HepG2 (cell line): ENCODE data around the gene MFAP3L. TPM values are rescaled to one million over a fixed set of nuclear protein-coding genes. Genes with fewer than 3 reads are reported as not detected.

Experiments
- CHD4 ChIP-seq: fragments of 200-600 bp; sonication (generic); IDR thresholded peaks from 2 replicates; pipeline ENCODE4 v1.7.0; 2017; ENCODE audit warnings: mild to moderate bottlenecking, low read length, borderline replicate concordance
- HDAC1 ChIP-seq: sonication (generic); formaldehyde crosslinking; IDR thresholded peaks from 2 replicates; pipeline ENCODE4 v1.5.1; 2020; ENCODE audit warnings: mild to moderate bottlenecking, missing genetic modification reagents
- NFE2L1 ChIP-seq: sonication (generic); formaldehyde crosslinking; IDR thresholded peaks from 2 replicates; pipeline ENCODE4 v1.4.0; 2020; ENCODE audit warnings: missing genetic modification reagents, mild to moderate bottlenecking, borderline replicate concordance
- NFE2L2 ChIP-seq: fragments of 150-350 bp; IDR thresholded peaks from 2 replicates; pipeline ENCODE4 v1.6.1; 2014; ENCODE audit warnings: low read length
- NFYB ChIP-seq: sonication (generic); formaldehyde crosslinking; IDR thresholded peaks from 2 replicates; pipeline ENCODE4 v1.4.0; 2020; ENCODE audit warnings: missing genetic modification reagents
- SMARCC2 ChIP-seq: fragments of 450-650 bp; IDR thresholded peaks from 2 replicates; pipeline ENCODE4 v1.6.1; 2017; ENCODE audit warnings: antibody characterized with exemption, mild to moderate bottlenecking
- SOX6 ChIP-seq, 2 experiments: fragments of 450-650 bp in 1 of 2; sonication (generic) in 1 of 2; formaldehyde crosslinking in 1 of 2; IDR thresholded peaks; 2 replicates each; pipeline versions ENCODE4 v1.4.0 to v1.6.1; 2017 to 2020; ENCODE audit warnings: antibody characterized with exemption in 1 of 2, mild to moderate bottlenecking in 1 of 2, missing genetic modification reagents in 1 of 2
- THAP8 ChIP-seq: sonication (generic); formaldehyde crosslinking; IDR thresholded peaks from 2 replicates; pipeline ENCODE4 v1.5.1; 2020; ENCODE audit warnings: missing genetic modification reagents, mild to moderate bottlenecking, borderline replicate concordance
- ZBTB40 ChIP-seq, 2 experiments: fragments of 450-650 bp in 1 of 2; sonication (generic) in 1 of 2; formaldehyde crosslinking in 1 of 2; IDR thresholded peaks; 2 replicates each; pipeline versions ENCODE4 v1.6.1 to v1.8.0; 2016 to 2022; ENCODE audit warnings: antibody characterized with exemption in 1 of 2, mild to moderate bottlenecking in 1 of 2, missing genetic modification reagents in 1 of 2
- ZNF7 ChIP-seq: IDR thresholded peaks from 2 replicates; pipeline ENCODE4 v1.6.1; 2016; ENCODE audit warnings: missing biosample characterization, missing genetic modification reagents
- ZNF747 ChIP-seq: sonication (generic); formaldehyde crosslinking; IDR thresholded peaks from 2 replicates; pipeline ENCODE4 v1.8.1; 2023; ENCODE audit warnings: missing genetic modification reagents, mild to moderate bottlenecking, borderline replicate concordance
- polyA plus RNA-seq, 8 experiments: library from polyadenylated mRNA; depleted of rRNA in 3 of 8; stranded (reverse) in 7 of 8; unstranded in 1 of 8; fragments of >200 nt; fragmentation: Illumina TruSeq in 4 of 8; extraction: Trizol in 4 of 8; gene quantifications; 2 replicates each; pipeline versions ENCODE4 v1.2.1 to v1.2.3, GENCODE V29; 2011 to 2016; ENCODE audit warnings: low read depth in 4 of 8, missing spikeins in 1 of 8, mixed read lengths in 1 of 8; ENCODE audit not compliant: insufficient read depth in 1 of 8
- total RNA-seq, 5 experiments: library from RNA; depleted of rRNA; stranded (reverse); fragments of >200 nt; fragmentation: Illumina TruSeq; extraction: Trizol; gene quantifications; 2 replicates each; pipeline ENCODE4 v1.2.3, GENCODE V29; 2016; ENCODE audit warnings: low read depth in 1 of 5
- TF ChIP-seq, protein P1 (sequence below): sonication (generic); formaldehyde crosslinking; IDR thresholded peaks from 2 replicates; pipeline ENCODE4 v1.4.0; 2020; ENCODE audit warnings: missing genetic modification reagents
- TF ChIP-seq, protein P2 (sequence below): sonication (generic); formaldehyde crosslinking; IDR thresholded peaks from 2 replicates; pipeline ENCODE4 v1.5.0; 2020; ENCODE audit warnings: mild to moderate bottlenecking, missing genetic modification reagents

Gene MFAP3L
- total and polyA plus RNA-seq, 2 of the 13 experiments (the other 11 are each of a cell fraction or from before 2014, with no cell fraction given) = 1.5 to 3.6 TPM

GRCh38 chr4:170027181-170027829 is 1.1 kb upstream of the MFAP3L start (continued):
- TF ChIP-seq ZBTB40 (IDR thresholded peaks at IDR 0.05) (no peak), ZBTB40 (CRISPR knock-in tag; IDR thresholded peaks at IDR 0.05) (peak; percentile 76), ZNF747 (CRISPR knock-in tag) (peak; percentile 29; the same call in 1 of the 2 replicates), NFE2L1 (CRISPR knock-in tag) (peak; percentile 71; the same call in 1 of the 2 replicates), THAP8 (CRISPR knock-in tag) (no peak), HDAC1 (CRISPR knock-in tag) (0 out of 2 replicates have a peak, but pooled peaks have one; percentile 40), CHD4 (no peak), SOX6 (IDR thresholded peaks at IDR 0.05) (no peak), SOX6 (CRISPR knock-in tag; IDR thresholded peaks at IDR 0.05) (peak; percentile 69; the same call in 1 of the 2 replicates), SMARCC2 (no peak), NFYB (CRISPR knock-in tag) (no peak), NFE2L2 (no peak), ZNF7 (CRISPR knock-in tag) (no peak)
- TF ChIP-seq, protein P1, sequence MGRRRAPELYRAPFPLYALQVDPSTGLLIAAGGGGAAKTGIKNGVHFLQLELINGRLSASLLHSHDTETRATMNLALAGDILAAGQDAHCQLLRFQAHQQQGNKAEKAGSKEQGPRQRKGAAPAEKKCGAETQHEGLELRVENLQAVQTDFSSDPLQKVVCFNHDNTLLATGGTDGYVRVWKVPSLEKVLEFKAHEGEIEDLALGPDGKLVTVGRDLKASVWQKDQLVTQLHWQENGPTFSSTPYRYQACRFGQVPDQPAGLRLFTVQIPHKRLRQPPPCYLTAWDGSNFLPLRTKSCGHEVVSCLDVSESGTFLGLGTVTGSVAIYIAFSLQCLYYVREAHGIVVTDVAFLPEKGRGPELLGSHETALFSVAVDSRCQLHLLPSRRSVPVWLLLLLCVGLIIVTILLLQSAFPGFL (CRISPR knock-in tag) = no peak
- TF ChIP-seq, protein P2, sequence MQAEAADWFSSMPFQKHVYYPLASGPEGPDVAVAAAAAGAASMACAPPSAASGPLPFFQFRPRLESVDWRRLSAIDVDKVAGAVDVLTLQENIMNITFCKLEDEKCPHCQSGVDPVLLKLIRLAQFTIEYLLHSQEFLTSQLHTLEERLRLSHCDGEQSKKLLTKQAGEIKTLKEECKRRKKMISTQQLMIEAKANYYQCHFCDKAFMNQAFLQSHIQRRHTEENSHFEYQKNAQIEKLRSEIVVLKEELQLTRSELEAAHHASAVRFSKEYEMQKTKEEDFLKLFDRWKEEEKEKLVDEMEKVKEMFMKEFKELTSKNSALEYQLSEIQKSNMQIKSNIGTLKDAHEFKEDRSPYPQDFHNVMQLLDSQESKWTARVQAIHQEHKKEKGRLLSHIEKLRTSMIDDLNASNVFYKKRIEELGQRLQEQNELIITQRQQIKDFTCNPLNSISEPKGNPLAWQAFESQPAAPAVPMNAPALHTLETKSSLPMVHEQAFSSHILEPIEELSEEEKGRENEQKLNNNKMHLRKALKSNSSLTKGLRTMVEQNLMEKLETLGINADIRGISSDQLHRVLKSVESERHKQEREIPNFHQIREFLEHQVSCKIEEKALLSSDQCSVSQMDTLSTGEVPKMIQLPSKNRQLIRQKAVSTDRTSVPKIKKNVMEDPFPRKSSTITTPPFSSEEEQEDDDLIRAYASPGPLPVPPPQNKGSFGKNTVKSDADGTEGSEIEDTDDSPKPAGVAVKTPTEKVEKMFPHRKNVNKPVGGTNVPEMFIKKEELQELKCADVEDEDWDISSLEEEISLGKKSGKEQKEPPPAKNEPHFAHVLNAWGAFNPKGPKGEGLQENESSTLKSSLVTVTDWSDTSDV (CRISPR knock-in tag) = peak; percentile 97
